Gastroesophageal sphincter (tissue), 3 donors: ENCODE measurements around the gene PTRHD1.

ENCODE experiments used
- CTCF ChIP-seq, 4 experiments: fragments of 200-600 bp in 2 of 4; fragments of 450-650 bp in 2 of 4; sonication (generic) in 1 of 4; IDR thresholded peaks; one replicate each; pipeline ENCODE4 v1.5.1; 2017 to 2019; ENCODE audit warnings: antibody characterized with exemption in 4 of 4, mild to moderate bottlenecking in 2 of 4, moderate library complexity in 2 of 4
- EP300 ChIP-seq: sonication (generic); formaldehyde crosslinking; IDR thresholded peaks from one replicate; pipeline ENCODE4 v1.6.1; 2017; ENCODE audit warnings: antibody characterized with exemption, mild to moderate bottlenecking
- POLR2A ChIP-seq, 2 donors: fragments of 450-650 bp; IDR thresholded peaks; one replicate each; pipeline ENCODE4 v1.6.1; 2017; ENCODE audit warnings: antibody characterized with exemption in 2 of 2, mild to moderate bottlenecking in 2 of 2, moderate library complexity in 1 of 2
- POLR2AphosphoS5 ChIP-seq: sonication (generic); formaldehyde crosslinking; IDR thresholded peaks from one replicate; pipeline ENCODE4 v1.6.1; 2017; ENCODE audit warnings: antibody characterized with exemption

- TF ChIP-seq CTCF (IDR thresholded peaks at IDR 0.05) = no peak
- no peak for TF ChIP-seq EP300
- no peak for TF ChIP-seq POLR2A (IDR thresholded peaks at IDR 0.05)
- TF ChIP-seq POLR2AphosphoS5 = no peak
Observed at GRCh38 chr2:24754985-24755705, 38.0 kb downstream of the PTRHD1 start.
